Gastroesophageal sphincter (tissue), 3 donors: ENCODE results near the gene CD19.

Experiments used
- POLR2A ChIP-seq, 2 donors: fragments of 450-650 bp; IDR thresholded peaks; one replicate each; pipeline ENCODE4 v1.6.1; 2017; ENCODE audit warnings: antibody characterized with exemption in 2 of 2, mild to moderate bottlenecking in 2 of 2, moderate library complexity in 1 of 2
- TF ChIP-seq, protein P1 (sequence below), 4 experiments: fragments of 200-600 bp in 2 of 4; fragments of 450-650 bp in 2 of 4; sonication (generic) in 1 of 4; IDR thresholded peaks; one replicate each; pipeline ENCODE4 v1.5.1; 2017 to 2019; ENCODE audit warnings: antibody characterized with exemption in 4 of 4, mild to moderate bottlenecking in 2 of 4, moderate library complexity in 2 of 4

GRCh38 chr16:28893291-28893690 lies 38.5 kb upstream of the CD19 start:
- TF ChIP-seq, protein P1, sequence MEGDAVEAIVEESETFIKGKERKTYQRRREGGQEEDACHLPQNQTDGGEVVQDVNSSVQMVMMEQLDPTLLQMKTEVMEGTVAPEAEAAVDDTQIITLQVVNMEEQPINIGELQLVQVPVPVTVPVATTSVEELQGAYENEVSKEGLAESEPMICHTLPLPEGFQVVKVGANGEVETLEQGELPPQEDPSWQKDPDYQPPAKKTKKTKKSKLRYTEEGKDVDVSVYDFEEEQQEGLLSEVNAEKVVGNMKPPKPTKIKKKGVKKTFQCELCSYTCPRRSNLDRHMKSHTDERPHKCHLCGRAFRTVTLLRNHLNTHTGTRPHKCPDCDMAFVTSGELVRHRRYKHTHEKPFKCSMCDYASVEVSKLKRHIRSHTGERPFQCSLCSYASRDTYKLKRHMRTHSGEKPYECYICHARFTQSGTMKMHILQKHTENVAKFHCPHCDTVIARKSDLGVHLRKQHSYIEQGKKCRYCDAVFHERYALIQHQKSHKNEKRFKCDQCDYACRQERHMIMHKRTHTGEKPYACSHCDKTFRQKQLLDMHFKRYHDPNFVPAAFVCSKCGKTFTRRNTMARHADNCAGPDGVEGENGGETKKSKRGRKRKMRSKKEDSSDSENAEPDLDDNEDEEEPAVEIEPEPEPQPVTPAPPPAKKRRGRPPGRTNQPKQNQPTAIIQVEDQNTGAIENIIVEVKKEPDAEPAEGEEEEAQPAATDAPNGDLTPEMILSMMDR (IDR thresholded peaks at IDR 0.05): no peak
- no peak for TF ChIP-seq POLR2A (IDR thresholded peaks at IDR 0.05)
